HG02759 (cell line): ENCODE measurements around the gene ZFR.

ENCODE experiments used
- ATAC-seq: cut with Tn5 transposase; IDR thresholded peaks from one replicate; pipeline ENCODE4 v1.9.1; 2021; ENCODE audit warnings: mild to moderate bottlenecking, moderate library complexity; ENCODE audit not compliant: unreplicated experiment

ZFR gene

DNA sequence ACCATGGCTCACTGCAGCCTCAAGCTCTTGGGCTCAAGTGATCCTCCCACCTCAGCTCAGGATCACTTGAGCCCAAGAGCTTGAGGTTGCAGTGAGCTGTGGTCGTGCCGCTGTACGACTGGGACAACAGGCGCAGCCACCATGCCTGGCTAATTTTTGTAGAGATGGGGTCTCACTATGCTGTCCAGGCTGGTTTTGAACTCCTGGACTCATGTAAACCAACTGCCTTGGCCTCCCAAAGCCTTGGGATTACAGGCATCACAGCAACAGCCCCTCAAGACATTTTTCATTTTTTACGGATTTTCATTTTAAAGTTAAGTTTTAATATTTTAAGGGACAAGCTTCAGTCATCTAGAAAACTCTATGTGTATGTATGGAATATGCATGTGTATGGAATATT is 78.9 kb downstream of the ZFR start:
- ATAC-seq = no peak

- no peak for ATAC-seq
Measured at GRCh38 chr5:32363030-32363429, 81.5 kb downstream of the ZFR start.

DNA sequence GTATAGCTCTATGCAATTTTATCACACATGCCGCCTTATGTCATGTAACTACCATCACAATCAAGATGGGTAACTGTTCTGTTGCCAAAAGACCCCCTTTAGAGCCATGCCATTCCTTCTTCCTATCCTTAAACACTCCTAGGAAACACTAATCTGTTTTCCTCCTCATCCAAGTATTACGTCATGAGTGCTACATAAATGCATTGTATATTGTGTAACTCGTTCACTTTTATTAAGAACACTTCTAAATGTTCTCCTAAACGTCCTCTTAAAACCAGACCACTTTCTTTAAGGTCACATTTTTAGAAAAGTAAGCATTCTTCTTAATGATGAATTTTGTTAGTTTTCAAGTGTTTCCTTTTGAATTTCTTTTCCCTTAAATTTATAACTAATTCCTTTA is 82.0 kb downstream of the ZFR start:
- no peak for ATAC-seq

DNA sequence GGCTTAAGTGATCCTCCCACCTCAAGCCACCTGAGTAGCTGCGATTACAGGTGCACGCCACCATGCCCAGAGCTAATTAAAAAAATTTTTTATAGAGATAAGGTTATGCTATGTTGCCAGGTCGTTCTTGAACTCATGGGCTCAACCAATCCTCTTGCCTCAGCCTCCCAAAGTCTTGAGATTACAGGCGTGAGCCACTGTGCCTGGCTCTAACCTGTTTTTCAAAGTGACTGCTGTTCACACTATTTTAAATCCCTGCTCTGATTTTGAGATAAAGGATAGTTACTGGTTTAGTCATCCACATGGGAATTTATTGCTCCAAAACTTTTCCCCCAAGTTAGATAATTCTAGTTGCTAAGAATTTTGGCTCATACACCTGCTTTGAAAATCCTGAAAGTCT is 83.6 kb downstream of the ZFR start:
- no peak for ATAC-seq

DNA sequence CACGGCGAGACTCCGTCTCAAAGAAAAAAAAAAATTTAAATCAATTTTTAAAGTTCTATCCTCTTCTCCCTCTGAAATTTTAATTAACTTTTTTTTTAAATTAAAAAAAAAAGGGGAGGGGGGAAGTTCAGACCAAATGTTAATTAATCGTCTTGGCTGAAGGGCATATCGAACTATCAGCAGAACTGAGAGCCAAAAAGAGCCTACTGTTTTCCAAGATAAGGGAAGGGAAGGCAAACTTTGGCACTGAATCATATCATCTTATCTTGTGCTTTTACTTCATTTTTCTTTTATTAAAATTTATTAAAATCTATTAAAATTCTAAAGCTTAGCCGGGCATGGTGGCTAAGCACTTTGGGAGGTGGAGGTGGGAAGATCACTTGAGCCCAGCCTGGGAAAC is 85.9 kb downstream of the ZFR start:
- no peak for ATAC-seq

GRCh38 chr5:32357658-32358057 is 86.9 kb downstream of the ZFR start:
- no peak for ATAC-seq

- no peak for ATAC-seq
Measured at GRCh38 chr5:32355686-32356085, 88.9 kb downstream of the ZFR start.

DNA sequence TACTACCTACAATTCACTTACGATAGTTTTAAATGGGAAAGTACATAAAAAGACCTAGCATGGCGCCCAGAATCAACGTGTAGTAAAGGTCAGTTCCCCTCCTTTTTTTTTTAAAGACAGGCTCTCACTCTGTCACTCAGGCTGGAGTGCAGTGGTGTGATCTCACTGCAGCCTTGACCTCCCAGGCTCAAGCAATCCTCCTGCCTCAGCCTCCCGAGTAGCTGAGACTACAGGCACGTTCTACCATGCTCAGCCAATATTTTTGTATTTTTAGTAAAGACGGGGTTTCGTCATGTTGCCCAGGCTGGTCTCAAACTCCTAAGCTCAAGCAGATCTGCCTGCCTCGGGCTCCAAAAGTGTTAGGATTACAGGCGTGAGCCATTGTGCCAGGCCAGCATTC is 91.1 kb downstream of the ZFR start:
- no peak for ATAC-seq

DNA sequence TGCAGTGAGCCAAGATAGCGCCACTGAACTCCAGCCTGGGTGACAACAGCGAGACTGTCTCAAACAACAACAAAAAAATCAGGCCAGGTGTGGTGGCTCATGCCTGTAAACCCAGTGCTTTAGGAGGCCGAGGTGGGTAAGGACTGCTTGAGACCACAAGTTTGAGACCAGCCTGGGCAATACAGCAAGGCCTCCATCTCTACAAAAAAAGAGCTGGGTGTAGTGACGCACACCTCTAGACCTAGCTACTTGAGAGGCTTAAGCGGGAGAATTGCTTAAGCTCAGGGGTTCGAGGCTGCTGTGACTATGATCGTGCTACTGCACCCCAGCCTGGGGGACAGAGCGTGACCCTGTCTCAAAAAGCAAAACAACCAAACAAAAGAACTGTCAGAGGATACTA is 91.9 kb downstream of the ZFR start:
- no peak for ATAC-seq

DNA sequence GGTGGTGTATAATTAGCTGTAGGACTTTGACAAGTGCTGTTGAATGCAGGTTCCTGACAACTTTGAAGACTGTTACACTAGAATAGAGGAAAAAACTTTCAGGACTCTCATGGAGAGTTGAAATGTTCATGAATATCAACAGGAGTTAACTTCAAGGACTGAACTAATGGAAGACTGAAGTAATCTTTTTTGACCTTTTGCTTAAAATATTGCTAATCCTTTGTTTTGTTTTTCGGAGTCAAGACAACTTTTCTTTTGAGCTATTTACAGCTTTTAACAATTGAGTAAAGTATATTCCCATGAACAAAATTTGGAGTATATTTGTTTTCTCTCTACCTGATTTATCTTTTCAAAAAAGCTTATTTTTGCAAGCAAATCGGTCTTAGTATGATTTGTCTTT is 97.7 kb downstream of the ZFR start:
- ATAC-seq = no peak

DNA sequence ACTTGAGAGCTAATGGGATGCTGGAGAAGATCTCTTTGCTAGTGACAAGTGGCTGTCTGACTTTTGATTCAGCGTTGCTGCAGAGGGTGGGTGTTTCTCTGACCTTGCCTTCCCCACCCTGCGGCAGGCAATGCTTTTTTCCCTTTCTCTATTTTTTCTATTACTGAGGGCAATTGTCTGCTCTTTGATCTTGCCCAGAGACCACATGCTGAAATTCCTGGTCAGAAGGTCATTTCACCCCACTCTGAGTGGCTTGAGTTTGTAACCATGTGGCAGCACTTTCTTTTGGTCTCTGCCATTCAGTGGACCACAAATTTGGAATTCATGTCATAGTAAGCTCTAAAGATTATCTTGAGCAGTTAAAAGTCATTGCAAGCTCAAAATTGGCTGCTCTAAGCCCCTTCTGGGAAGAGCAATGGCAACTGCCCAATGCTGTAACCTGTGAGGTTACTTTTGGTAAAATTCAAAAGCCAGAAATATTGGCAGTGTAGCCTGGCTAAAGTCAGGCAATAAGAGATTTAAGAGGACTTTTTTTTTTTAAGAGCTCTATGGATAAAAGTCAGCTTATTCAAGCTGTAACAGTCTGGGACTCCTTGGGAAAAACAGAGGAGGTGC is 101.4 kb downstream of the ZFR start:
- no peak for ATAC-seq

GRCh38 chr5:32342656-32343055 is 101.9 kb downstream of the ZFR start:
- no peak for ATAC-seq

DNA sequence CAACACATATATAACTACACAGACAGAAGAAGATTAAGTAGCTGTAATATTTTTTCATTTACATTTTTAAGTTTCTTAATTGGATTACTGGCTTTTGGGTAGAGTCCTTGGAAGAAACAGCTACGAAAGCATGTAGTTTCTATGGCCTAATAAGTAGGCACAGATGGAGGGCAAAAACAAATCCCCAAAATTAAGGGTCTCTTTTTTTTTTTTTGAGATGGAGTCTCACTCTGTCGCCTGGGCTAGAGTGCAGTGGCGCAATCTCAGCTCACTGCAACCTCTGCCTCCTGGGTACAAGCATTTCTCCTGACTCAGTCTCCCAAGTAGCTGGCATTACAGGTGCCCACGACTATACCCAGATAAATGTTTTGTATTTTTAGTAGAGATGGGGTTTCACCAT is 104.7 kb downstream of the ZFR start:
- no peak for ATAC-seq

DNA sequence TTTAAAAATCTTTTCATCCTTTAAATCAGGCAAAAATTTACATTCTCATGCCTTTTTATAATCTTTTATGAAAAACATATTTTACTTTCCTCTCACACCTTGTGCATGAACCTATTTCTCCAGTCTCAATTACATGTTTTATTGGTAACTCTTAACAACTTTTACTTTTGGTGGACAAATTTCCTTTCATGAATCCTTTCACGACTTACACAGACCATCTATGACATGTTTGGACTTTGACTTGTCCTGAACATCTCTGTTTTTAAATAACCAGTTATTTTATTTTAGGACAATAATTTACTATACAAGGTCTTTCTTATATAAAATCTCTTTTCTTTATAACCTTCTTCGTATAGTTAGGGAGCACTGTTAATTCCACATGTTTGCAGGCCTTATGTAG is 105.3 kb downstream of the ZFR start:
- no peak for ATAC-seq

DNA sequence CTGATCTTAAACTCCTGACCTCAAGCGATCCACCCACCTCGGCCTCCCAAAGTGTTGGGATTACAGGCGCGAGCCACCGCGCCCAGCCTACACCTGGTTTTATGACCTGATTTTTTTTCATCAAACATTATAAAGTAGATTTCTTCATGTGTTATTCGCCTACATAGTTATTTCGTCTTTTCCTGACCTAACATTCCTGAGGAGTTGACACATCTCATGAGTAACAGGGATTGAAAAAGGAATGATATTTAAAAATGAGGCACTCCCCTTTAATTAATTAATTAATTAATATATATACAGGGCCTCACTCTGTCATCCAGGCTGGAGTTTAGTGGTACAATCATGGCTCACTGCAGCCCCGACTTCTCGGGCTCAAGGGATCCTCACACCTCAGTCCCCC is 111.6 kb downstream of the ZFR start:
- ATAC-seq = no peak

DNA sequence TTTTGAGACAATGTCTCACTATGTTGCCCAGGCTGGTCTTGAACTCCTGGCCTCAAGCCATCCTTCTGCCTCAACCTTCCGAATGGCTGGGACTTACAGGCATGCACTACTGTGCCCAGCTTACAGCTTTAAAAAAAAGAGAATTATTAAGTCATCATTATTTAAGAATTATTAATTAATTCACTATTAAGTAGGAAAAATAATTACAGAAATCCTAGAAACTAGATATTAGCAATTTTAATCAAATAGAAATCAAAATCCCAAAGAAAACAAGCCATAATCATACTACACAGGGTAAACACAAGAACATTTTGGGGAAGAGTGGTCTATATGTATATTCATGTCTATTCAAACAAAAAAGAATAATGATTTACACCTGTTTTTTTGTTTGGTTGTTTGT is 112.2 kb downstream of the ZFR start:
- no peak for ATAC-seq

- no peak for ATAC-seq
Measured at GRCh38 chr5:32331935-32332274, 112.6 kb downstream of the ZFR start.

- no peak for ATAC-seq
Measured at GRCh38 chr5:32331217-32331934, 113.2 kb downstream of the ZFR start.

GRCh38 chr5:32330126-32330971 is 114.2 kb downstream of the ZFR start:
- no peak for ATAC-seq

DNA sequence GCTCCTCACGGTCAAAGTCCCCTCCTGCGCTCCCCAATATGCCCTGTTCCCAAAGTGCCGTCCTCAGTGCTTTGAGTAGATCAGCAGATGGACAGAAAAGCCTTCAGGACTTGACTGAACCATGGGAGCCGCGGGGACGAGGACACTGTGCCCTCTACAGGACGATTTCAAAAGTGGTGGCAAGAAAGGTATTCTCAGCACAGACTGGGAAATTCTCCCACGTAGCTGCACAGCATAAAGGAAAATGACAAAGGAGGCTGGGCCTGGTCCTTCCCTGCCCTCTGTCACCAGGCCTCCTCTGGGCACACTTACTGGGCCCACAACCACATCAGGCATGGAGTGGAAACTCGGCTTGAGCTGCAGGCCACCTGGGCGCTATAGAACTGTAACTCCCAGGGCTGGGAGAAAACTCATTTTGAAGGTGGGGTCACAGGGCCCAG is 115.1 kb downstream of the ZFR start:
- ATAC-seq = peak; percentile 87

GRCh38 chr5:32326216-32326772 is 118.2 kb downstream of the ZFR start:
- no peak for ATAC-seq

GRCh38 chr5:32325616-32326015 is 118.9 kb downstream of the ZFR start:
- no peak for ATAC-seq
